Suprapubic skin (tissue), 4 donors: ENCODE results near the gene SLC35E3.

Experiments
- EP300 ChIP-seq: sonication (generic); formaldehyde crosslinking; IDR thresholded peaks from one replicate; pipeline ENCODE4 v1.6.1; 2017; ENCODE audit warnings: antibody characterized with exemption
- POLR2A ChIP-seq, 2 donors: fragments of 450-650 bp; IDR thresholded peaks; one replicate each; pipeline ENCODE4 v1.6.1; 2017; ENCODE audit warnings: antibody characterized with exemption in 2 of 2, mild to moderate bottlenecking in 2 of 2, moderate library complexity in 2 of 2
- POLR2AphosphoS5 ChIP-seq, 3 donors: sonication (generic); formaldehyde crosslinking; IDR thresholded peaks; one replicate each; pipeline ENCODE4 v1.6.1; 2017; ENCODE audit warnings: antibody characterized with exemption in 3 of 3
- TF ChIP-seq, protein P1 (sequence below), 2 donors: fragments of 200-600 bp in 1 of 2; fragments of 450-650 bp in 1 of 2; sonication (generic) in 1 of 2; IDR thresholded peaks; one replicate each; pipeline ENCODE4 v1.5.1; 2016 to 2019; ENCODE audit warnings: antibody characterized with exemption in 2 of 2, mild to moderate bottlenecking in 1 of 2, moderate library complexity in 1 of 2

- TF ChIP-seq, protein P1, sequence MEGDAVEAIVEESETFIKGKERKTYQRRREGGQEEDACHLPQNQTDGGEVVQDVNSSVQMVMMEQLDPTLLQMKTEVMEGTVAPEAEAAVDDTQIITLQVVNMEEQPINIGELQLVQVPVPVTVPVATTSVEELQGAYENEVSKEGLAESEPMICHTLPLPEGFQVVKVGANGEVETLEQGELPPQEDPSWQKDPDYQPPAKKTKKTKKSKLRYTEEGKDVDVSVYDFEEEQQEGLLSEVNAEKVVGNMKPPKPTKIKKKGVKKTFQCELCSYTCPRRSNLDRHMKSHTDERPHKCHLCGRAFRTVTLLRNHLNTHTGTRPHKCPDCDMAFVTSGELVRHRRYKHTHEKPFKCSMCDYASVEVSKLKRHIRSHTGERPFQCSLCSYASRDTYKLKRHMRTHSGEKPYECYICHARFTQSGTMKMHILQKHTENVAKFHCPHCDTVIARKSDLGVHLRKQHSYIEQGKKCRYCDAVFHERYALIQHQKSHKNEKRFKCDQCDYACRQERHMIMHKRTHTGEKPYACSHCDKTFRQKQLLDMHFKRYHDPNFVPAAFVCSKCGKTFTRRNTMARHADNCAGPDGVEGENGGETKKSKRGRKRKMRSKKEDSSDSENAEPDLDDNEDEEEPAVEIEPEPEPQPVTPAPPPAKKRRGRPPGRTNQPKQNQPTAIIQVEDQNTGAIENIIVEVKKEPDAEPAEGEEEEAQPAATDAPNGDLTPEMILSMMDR (IDR thresholded peaks at IDR 0.05) = no peak
- TF ChIP-seq POLR2A (IDR thresholded peaks at IDR 0.05) = no peak
- TF ChIP-seq POLR2AphosphoS5 (IDR thresholded peaks at IDR 0.05) = no peak
- TF ChIP-seq EP300 = no peak
These were observed 54.3 kb downstream of the SLC35E3 start for GRCh38 chr12:68800294-68800693.
